ENCODE measurements around the gene ENTHD1. TPM values are rescaled to one million over a fixed set of nuclear protein-coding genes. Genes with fewer than 3 reads are reported as not detected.
"Not testable (repeated sequence)": the region's sequence is repeated elsewhere in the genome, so short reads cannot be mapped to it uniquely, and the experiment has no call there.

Gene ENTHD1
- total and polyA plus RNA-seq, 2 of the 4 experiments (the other 2 are of a cell fraction), result not detected

DNA sequence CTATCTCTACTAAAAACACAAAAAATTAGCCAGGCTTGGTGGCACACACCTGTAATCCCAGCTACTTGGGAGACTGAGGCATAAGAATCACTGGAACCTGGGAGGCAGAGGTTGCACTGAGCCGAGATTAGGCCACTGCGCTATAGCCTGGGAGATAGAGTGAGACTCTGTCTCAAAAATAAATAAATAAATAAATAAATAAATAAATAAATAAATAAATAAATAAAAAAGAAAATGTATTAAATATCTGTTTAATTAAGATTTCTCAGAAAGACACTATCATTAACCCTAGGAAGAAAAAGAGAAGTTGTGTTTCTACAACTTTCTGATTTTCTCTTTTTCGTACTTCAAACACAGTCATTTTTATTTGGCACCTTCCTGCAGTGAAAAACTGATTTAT is 3.6 kb downstream of the ENTHD1 start:
- H2BK20ac ChIP-seq (ENCODE audit: low read depth, low read length); in situ Hi-C loops (cut with MboI; ENCODE audit: low sequenced_read_pairs); H4K8ac ChIP-seq (ENCODE audit: low read depth in 2 of 2, low read length in 2 of 2); H4K5ac ChIP-seq (ENCODE audit: low read depth, low read length); H3K4me3 ChIP-seq (ENCODE audit: insufficient read depth, low read depth, low read length); H3K27ac ChIP-seq (ENCODE audit: insufficient read depth, low read length); H3K79me1 ChIP-seq (ENCODE audit: low read depth in 1 of 2, low read length in 2 of 2); H3K14ac ChIP-seq (replicated peaks; ENCODE audit: low read depth, low read length); H3K4me1 ChIP-seq (ENCODE audit: control insufficient read depth, insufficient read depth, low read length); H3K4me2 ChIP-seq (ENCODE audit: low read depth, low read length); POLR2A ChIA-PET (ENCODE audit: unreplicated experiment); ATAC-seq (ENCODE audit: low read depth); H2AK9ac ChIP-seq (replicated peaks; ENCODE audit: low read depth, low read length, poor library complexity); H3K9me3 ChIP-seq (ENCODE audit: control insufficient read depth, insufficient read depth, low read length); H4K20me1 ChIP-seq (ENCODE audit: insufficient read depth, low read length); dilution Hi-C loops (cut with HindIII; ENCODE audit: low sequenced_read_pairs, unreplicated experiment); H3K9me1 ChIP-seq (ENCODE audit: insufficient read depth, low read length); H3K56ac ChIP-seq (ENCODE audit: extremely low read depth, insufficient read depth, low read length); H2BK5ac ChIP-seq (ENCODE audit: low read depth, low read length, poor library complexity, severe bottlenecking); CTCF ChIA-PET; H3K23ac ChIP-seq (ENCODE audit: low read depth, low read length); DNase-seq; H3K9ac ChIP-seq (ENCODE audit: low read depth, low read length); H2AFZ ChIP-seq (replicated peaks; ENCODE audit: low read length, poor library complexity); H3K18ac ChIP-seq (ENCODE audit: low read depth, low read length); H2BK120ac ChIP-seq (ENCODE audit: low read depth, low read length); H3K36me3 ChIP-seq (ENCODE audit: control insufficient read depth, insufficient read depth, low read length); H2AK5ac ChIP-seq (ENCODE audit: low read depth, low read length); H2BK15ac ChIP-seq (ENCODE audit: low read depth, low read length); H4K91ac ChIP-seq (ENCODE audit: insufficient read depth, low read depth, low read length); BruUV-seq (replicated peaks); H3K4ac ChIP-seq (ENCODE audit: low read depth, low read length): not testable (repeated sequence)
- intact Hi-C loops (cut with micrococcal nuclease), result loop anchor here (10.0 kb wide), 1 partner anchor 125 kb away; no protein-coding TSS in a partner anchor
- no CpG with 5 or more reads among the region's 3 CpGs for whole genome bisulfite sequencing, 2 experiments (ENCODE audit: extremely low coverage in 2 of 2, insufficient read length in 1 of 2)
- peaks cover 23% of the 10 kb centered on the region for H3K27me3 ChIP-seq (ENCODE audit: control insufficient read depth, insufficient read depth, low read length)
